ENCODE data around the gene UBE2R2. TPM values are rescaled to one million over a fixed set of nuclear protein-coding genes. Genes with fewer than 3 reads are reported as not detected.
A peak's percentile ranks its signal among the peaks of the same experiment; 100 is the strongest.

The UBE2R2 gene
- total and polyA plus RNA-seq, 10 donors, result 15.2 to 48.5 (median 39.9) TPM

DNA sequence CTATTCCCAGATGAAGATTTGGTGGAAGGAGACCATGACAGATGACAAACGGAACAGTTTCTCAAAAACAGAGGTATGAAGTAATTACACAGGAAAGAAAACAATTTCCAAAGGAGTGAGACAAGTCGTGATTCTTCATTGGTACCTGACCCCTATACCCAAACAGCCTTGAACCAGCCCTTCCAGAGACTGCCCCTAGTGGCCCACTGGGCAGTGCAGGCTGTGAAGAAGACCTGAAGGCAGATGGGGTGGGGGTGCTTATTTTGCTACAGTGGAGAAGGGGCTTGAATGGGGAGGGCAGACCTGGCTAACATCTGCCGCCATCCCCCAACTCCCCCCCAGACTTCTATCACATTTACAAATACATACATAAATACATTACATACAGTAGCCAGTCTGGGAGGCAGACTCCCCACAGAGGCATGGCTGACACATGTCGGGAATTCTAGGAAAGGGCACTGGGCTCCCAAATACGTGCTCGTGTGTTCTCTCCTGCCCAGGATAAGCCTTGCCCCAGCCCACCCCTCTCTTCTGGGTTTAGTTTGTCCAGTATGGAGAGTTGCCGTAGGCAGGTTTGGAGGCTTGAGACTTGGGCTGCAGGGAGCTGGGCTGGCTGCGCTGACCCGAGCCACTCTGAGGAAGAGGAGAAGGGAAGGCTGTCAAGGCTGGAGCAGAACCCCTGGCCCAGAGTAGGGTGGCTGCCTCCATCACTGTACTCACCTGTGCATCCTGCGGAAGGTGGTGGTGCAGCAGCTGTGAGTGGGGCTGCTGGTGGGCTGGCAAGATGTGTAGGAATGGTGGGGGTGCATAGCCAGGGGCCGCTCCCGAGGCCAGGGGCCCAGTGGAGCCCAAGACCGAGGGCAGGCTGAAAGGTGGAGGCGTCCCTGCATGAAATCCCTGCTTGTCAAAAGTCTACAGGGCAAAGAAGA is 105.3 kb downstream of the UBE2R2 start:
- Histone ChIP-seq H3K4me1 (no peaks in the 10 kb centered on the region), H3K27me3 (replicated peaks in 1 of 7) (no peaks in the 10 kb centered on the region), H3K9me3 (no peaks in the 10 kb centered on the region), H3K27ac (no peak overlapping the region), H3K36me3 (peaks cover 0 to 100% (median 85%) of the 10 kb centered on the region in 6 donors), H3K4me3 (no peak overlapping the region)
- TF ChIP-seq, protein P1, sequence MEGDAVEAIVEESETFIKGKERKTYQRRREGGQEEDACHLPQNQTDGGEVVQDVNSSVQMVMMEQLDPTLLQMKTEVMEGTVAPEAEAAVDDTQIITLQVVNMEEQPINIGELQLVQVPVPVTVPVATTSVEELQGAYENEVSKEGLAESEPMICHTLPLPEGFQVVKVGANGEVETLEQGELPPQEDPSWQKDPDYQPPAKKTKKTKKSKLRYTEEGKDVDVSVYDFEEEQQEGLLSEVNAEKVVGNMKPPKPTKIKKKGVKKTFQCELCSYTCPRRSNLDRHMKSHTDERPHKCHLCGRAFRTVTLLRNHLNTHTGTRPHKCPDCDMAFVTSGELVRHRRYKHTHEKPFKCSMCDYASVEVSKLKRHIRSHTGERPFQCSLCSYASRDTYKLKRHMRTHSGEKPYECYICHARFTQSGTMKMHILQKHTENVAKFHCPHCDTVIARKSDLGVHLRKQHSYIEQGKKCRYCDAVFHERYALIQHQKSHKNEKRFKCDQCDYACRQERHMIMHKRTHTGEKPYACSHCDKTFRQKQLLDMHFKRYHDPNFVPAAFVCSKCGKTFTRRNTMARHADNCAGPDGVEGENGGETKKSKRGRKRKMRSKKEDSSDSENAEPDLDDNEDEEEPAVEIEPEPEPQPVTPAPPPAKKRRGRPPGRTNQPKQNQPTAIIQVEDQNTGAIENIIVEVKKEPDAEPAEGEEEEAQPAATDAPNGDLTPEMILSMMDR (IDR thresholded peaks at IDR 0.05 in 8 of 11, conservative IDR thresholded peaks at IDR 0.05 in 3 of 11), result peak in 8 of 11 experiments; percentile 14 to 63 (median 44)
- no peak for TF ChIP-seq POLR2A (IDR thresholded peaks at IDR 0.05)
- peak in 2 of 3 donors; percentile 25 to 67 for TF ChIP-seq POLR2AphosphoS5 (IDR thresholded peaks at IDR 0.05)
- WGBS, 5 donors, result 87 to 94% (median 91%) methylated on average over 14 of the region's 14 CpGs
- intact Hi-C loops (cut with DNase I; ENCODE audit: low total_unique reads), result no loop called here
- DNase-seq, result peak; percentile 62

DNA sequence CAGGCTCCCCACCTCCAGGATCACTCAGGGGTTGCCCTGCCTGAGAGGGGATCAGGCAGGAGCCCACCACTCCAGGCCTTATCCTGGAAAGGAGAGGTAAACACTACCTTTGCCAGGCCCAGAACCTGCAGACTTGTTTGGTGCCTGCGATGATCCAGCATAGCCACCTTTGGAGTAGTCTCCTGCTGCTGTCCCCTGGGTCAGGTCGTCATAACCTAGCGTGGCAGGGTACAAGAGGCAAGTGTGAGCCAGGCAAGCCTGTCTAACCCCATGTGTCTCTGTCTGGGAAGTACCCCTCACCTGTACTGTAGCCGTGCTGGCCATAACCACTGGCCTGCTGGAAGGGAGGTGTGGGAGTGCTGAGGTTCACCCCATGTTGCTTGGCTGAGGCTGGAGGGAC is 106.1 kb downstream of the UBE2R2 start:
- Histone ChIP-seq H3K4me3 (no peak overlapping the region), H3K9me3 (no peaks in the 10 kb centered on the region), H3K4me1 (no peaks in the 10 kb centered on the region), H3K27ac (no peak overlapping the region), H3K27me3 (replicated peaks in 1 of 7) (no peaks in the 10 kb centered on the region), H3K36me3 (peaks cover 0 to 100% (median 85%) of the 10 kb centered on the region in 6 donors)
- DNase-seq, result peak; percentile 47
- intact Hi-C loops (cut with DNase I; ENCODE audit: low total_unique reads), result no loop called here
- 91 to 97% (median 93%) methylated on average over 4 of the region's 4 CpGs for WGBS, 5 donors
- TF ChIP-seq POLR2AphosphoS5 (IDR thresholded peaks at IDR 0.05) (no peak), POLR2A (IDR thresholded peaks at IDR 0.05) (no peak)
- TF ChIP-seq, protein P1 (IDR thresholded peaks at IDR 0.05 in 8 of 11, conservative IDR thresholded peaks at IDR 0.05 in 3 of 11), result no peak

DNA sequence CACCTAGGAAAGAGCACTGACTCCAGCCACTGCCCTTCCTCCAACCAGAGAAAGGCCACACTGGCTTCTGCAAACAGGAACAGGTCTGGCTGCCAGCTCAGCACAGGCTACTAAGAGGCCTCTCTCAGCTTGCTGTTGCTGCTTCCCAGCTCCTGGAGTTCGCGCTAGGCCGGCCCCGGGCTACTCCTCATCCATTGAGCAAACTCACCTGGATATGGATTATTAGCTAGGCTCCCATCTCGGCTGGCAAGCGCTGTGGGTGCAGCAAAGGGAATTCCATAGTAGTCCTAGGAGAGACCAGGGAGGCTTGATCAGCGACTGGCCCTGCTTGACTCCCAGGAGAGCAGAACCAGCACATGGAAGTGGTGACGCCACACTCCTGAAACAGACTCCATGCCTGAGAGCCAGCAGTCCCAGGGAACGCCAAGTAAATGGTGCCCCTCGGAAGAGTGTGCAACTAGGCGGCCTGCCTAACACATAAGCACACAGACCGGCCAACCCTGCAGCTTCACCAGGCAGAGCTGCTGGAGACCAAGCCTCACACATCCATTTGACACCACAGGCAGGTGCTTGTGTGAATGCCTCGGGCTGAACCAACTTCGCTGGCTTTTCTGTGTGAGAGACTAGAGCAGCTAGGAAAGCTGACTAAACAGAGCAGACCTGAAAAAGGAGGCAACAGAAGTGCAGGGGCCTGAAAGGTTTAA is 107.2 kb downstream of the UBE2R2 start:
- intact Hi-C loops (cut with DNase I; ENCODE audit: low total_unique reads), result no loop called here
- H3K4me3 ChIP-seq, result no peak overlapping the region
- peak overlapping the region in 1 of 8 donors; percentile 14 for H3K27ac ChIP-seq
- TF ChIP-seq POLR2AphosphoS5 (IDR thresholded peaks at IDR 0.05) (peak; percentile 3 to 42 (median 23)), POLR2A (IDR thresholded peaks at IDR 0.05) (no peak)
- peaks cover 0 to 100% (median 84%) of the 10 kb centered on the region in 6 donors for H3K36me3 ChIP-seq
- no peaks in the 10 kb centered on the region for H3K9me3 ChIP-seq
- DNase-seq, result peak; percentile 72
- 90 to 96% (median 95%) methylated on average over 10 to 14 of the region's 14 CpGs for WGBS, 5 donors
- H3K4me1 ChIP-seq, result no peaks in the 10 kb centered on the region
- H3K27me3 ChIP-seq (replicated peaks in 1 of 7), result no peaks in the 10 kb centered on the region

DNA sequence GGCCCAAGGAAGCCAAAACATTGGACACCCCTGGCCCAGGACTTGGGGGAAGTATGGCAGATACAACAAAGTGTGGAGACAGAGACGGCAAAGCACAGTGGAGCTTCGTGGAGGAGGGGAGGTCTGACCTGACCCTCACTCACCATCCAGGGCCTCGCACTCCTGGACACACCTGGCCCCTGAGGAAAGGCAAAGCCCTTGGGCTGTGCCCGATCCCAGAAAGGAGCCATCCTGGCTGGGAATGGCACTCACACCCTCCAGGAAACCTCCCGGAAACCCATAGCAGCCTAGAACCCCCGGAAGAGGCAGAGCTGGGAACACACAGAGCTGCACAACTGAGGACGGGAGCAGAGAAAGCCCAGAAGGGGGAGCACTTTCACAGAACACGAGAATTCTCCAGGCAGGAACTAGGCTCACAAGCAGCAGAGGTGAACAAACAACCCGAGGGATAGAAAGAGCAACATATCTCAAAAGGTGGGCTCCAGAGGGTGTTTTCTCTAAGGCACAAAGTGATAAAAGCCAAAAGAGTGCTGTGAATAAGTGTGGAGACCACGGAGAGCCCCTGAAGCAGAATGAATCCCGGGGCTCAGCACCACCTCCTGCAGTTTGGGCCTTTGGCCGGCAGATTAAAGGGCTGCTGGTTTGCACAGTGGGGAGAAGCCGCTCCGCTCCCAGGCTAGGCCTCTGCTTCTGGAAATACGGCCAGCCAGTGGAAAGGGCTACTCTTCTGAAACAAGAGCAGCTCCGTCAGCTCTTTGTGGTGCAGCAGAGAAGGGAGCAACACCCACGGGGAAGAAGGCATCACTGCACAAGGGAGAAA is 108.2 kb downstream of the UBE2R2 start:
- no peak for DNase-seq
- TF ChIP-seq POLR2A (IDR thresholded peaks at IDR 0.05) (no peak), POLR2AphosphoS5 (IDR thresholded peaks at IDR 0.05) (peak in 1 of 3 donors; percentile 25)
- TF ChIP-seq, protein P1 (IDR thresholded peaks at IDR 0.05 in 8 of 11, conservative IDR thresholded peaks at IDR 0.05 in 3 of 11), result peak in 8 of 11 experiments; percentile 31 to 60 (median 44)
- intact Hi-C loops (cut with DNase I; ENCODE audit: low total_unique reads), result no loop called here
- no peaks in the 10 kb centered on the region for H3K9me3 ChIP-seq
- H3K4me1 ChIP-seq, result no peaks in the 10 kb centered on the region
- WGBS, 5 donors, result 73 to 85% (median 77%) methylated on average over 15 to 17 of the region's 17 CpGs
- H3K27me3 ChIP-seq (replicated peaks in 1 of 7), result no peaks in the 10 kb centered on the region
- H3K4me3 ChIP-seq, result no peak overlapping the region
- peak overlapping the region in 1 of 8 donors; percentile 9 for H3K27ac ChIP-seq
- peaks cover 0 to 100% (median 84%) of the 10 kb centered on the region in 6 donors for H3K36me3 ChIP-seq
